ENCODE measurements around the gene GRIA3.
"Not testable (repeated sequence)": the region's sequence is repeated elsewhere in the genome, so short reads cannot be mapped to it uniquely, and the experiment has no call there.

GRIA3 gene

GRCh38 chrX:123425904-123426303 lies 241.8 kb downstream of the GRIA3 start:
- TF ChIP-seq ZNF274 (IDR thresholded peaks at IDR 0.05; ENCODE audit: low read depth, low read length) (no peak), SUZ12 (IDR thresholded peaks at IDR 0.05; ENCODE audit: extremely low read depth, insufficient read depth, insufficient read length) (no peak), YY1 (IDR thresholded peaks at IDR 0.05; ENCODE audit: insufficient read depth, insufficient read length) (no peak)
- Histone ChIP-seq H3K4me1 (ENCODE audit: insufficient read depth, insufficient read length) (no peaks in the 10 kb centered on the region), H3K4me3 (ENCODE audit: insufficient read length, low read depth) (no peak overlapping the region), H3K27me3 (ENCODE audit: insufficient read depth, insufficient read length) (no peaks in the 10 kb centered on the region), H3K9ac (ENCODE audit: insufficient read length, low read depth) (no peak overlapping the region), H3K9me3 (ENCODE audit: insufficient read depth, low read length) (no peaks in the 10 kb centered on the region), H3K36me3 (ENCODE audit: insufficient read depth, insufficient read length, low read length) (no peaks in the 10 kb centered on the region)
- DNase-seq (ENCODE audit: low read depth, low spot score), result no peak

GRCh38 chrX:123432361-123433150 lies 248.5 kb downstream of the GRIA3 start:
- Histone ChIP-seq H3K9me3 (ENCODE audit: insufficient read depth, low read length) (no peaks in the 10 kb centered on the region), H3K27me3 (ENCODE audit: insufficient read depth, insufficient read length) (no peaks in the 10 kb centered on the region), H3K9ac (ENCODE audit: insufficient read length, low read depth) (no peak overlapping the region), H3K4me3 (ENCODE audit: insufficient read length, low read depth) (no peak overlapping the region), H3K4me1 (ENCODE audit: insufficient read depth, insufficient read length) (no peaks in the 10 kb centered on the region), H3K36me3 (ENCODE audit: insufficient read depth, insufficient read length, low read length) (no peaks in the 10 kb centered on the region)
- DNase-seq (ENCODE audit: low read depth, low spot score), result no peak
- TF ChIP-seq ZNF274 (IDR thresholded peaks at IDR 0.05; ENCODE audit: low read depth, low read length), result no peak
- no peak for TF ChIP-seq SUZ12 (IDR thresholded peaks at IDR 0.05; ENCODE audit: extremely low read depth, insufficient read depth, insufficient read length)
- TF ChIP-seq YY1 (IDR thresholded peaks at IDR 0.05; ENCODE audit: insufficient read depth, insufficient read length), result no peak

GRCh38 chrX:123436512-123437136 lies 252.5 kb downstream of the GRIA3 start:
- Histone ChIP-seq H3K9ac (ENCODE audit: insufficient read length, low read depth) (no peak overlapping the region), H3K27me3 (ENCODE audit: insufficient read depth, insufficient read length) (no peaks in the 10 kb centered on the region), H3K9me3 (ENCODE audit: insufficient read depth, low read length) (no peaks in the 10 kb centered on the region), H3K4me1 (ENCODE audit: insufficient read depth, insufficient read length) (no peaks in the 10 kb centered on the region), H3K36me3 (ENCODE audit: insufficient read depth, insufficient read length, low read length) (no peaks in the 10 kb centered on the region), H3K4me3 (ENCODE audit: insufficient read length, low read depth) (no peak overlapping the region)
- no peak for TF ChIP-seq YY1 (IDR thresholded peaks at IDR 0.05; ENCODE audit: insufficient read depth, insufficient read length)
- TF ChIP-seq ZNF274 (IDR thresholded peaks at IDR 0.05; ENCODE audit: low read depth, low read length), result no peak
- TF ChIP-seq SUZ12 (IDR thresholded peaks at IDR 0.05; ENCODE audit: extremely low read depth, insufficient read depth, insufficient read length), result no peak
- DNase-seq (ENCODE audit: low read depth, low spot score), result peak; percentile 38

GRCh38 chrX:123439926-123440325 lies 255.8 kb downstream of the GRIA3 start:
- not testable (repeated sequence) for H3K27me3 ChIP-seq (ENCODE audit: insufficient read depth, insufficient read length); H3K4me3 ChIP-seq (ENCODE audit: insufficient read length, low read depth); H3K9ac ChIP-seq (ENCODE audit: insufficient read length, low read depth); DNase-seq (ENCODE audit: low read depth, low spot score); H3K4me1 ChIP-seq (ENCODE audit: insufficient read depth, insufficient read length); H3K9me3 ChIP-seq (ENCODE audit: insufficient read depth, low read length); H3K36me3 ChIP-seq (ENCODE audit: insufficient read depth, insufficient read length, low read length)

GRCh38 chrX:123442764-123443163 lies 258.7 kb downstream of the GRIA3 start:
- H3K9ac ChIP-seq (ENCODE audit: insufficient read length, low read depth), result no peak overlapping the region
- no peaks in the 10 kb centered on the region for H3K4me1 ChIP-seq (ENCODE audit: insufficient read depth, insufficient read length)
- no peak for DNase-seq (ENCODE audit: low read depth, low spot score)
- H3K9me3 ChIP-seq (ENCODE audit: insufficient read depth, low read length), result no peaks in the 10 kb centered on the region
- no peaks in the 10 kb centered on the region for H3K27me3 ChIP-seq (ENCODE audit: insufficient read depth, insufficient read length)
- TF ChIP-seq YY1 (IDR thresholded peaks at IDR 0.05; ENCODE audit: insufficient read depth, insufficient read length) (no peak), ZNF274 (IDR thresholded peaks at IDR 0.05; ENCODE audit: low read depth, low read length) (no peak), SUZ12 (IDR thresholded peaks at IDR 0.05; ENCODE audit: extremely low read depth, insufficient read depth, insufficient read length) (no peak)
- H3K4me3 ChIP-seq (ENCODE audit: insufficient read length, low read depth), result no peak overlapping the region
- no peaks in the 10 kb centered on the region for H3K36me3 ChIP-seq (ENCODE audit: insufficient read depth, insufficient read length, low read length)

- Histone ChIP-seq H3K9ac (ENCODE audit: insufficient read length, low read depth) (no peak overlapping the region), H3K4me1 (ENCODE audit: insufficient read depth, insufficient read length) (no peaks in the 10 kb centered on the region), H3K36me3 (ENCODE audit: insufficient read depth, insufficient read length, low read length) (no peaks in the 10 kb centered on the region), H3K27me3 (ENCODE audit: insufficient read depth, insufficient read length) (no peaks in the 10 kb centered on the region), H3K9me3 (ENCODE audit: insufficient read depth, low read length) (no peaks in the 10 kb centered on the region), H3K4me3 (ENCODE audit: insufficient read length, low read depth) (no peak overlapping the region)
- no peak for TF ChIP-seq YY1 (IDR thresholded peaks at IDR 0.05; ENCODE audit: insufficient read depth, insufficient read length)
- no peak for TF ChIP-seq SUZ12 (IDR thresholded peaks at IDR 0.05; ENCODE audit: extremely low read depth, insufficient read depth, insufficient read length)
- TF ChIP-seq ZNF274 (IDR thresholded peaks at IDR 0.05; ENCODE audit: low read depth, low read length), result no peak
- DNase-seq (ENCODE audit: low read depth, low spot score), result no peak
These were observed 263.4 kb downstream of the GRIA3 start for GRCh38 chrX:123447506-123447905.

GRCh38 chrX:123449335-123449734 lies 265.3 kb downstream of the GRIA3 start:
- H3K9me3 ChIP-seq (ENCODE audit: insufficient read depth, low read length), result no peaks in the 10 kb centered on the region
- no peaks in the 10 kb centered on the region for H3K36me3 ChIP-seq (ENCODE audit: insufficient read depth, insufficient read length, low read length)
- H3K9ac ChIP-seq (ENCODE audit: insufficient read length, low read depth), result no peak overlapping the region
- no peak overlapping the region for H3K4me3 ChIP-seq (ENCODE audit: insufficient read length, low read depth)
- TF ChIP-seq ZNF274 (IDR thresholded peaks at IDR 0.05; ENCODE audit: low read depth, low read length) (no peak), SUZ12 (IDR thresholded peaks at IDR 0.05; ENCODE audit: extremely low read depth, insufficient read depth, insufficient read length) (no peak), YY1 (IDR thresholded peaks at IDR 0.05; ENCODE audit: insufficient read depth, insufficient read length) (no peak)
- no peak for DNase-seq (ENCODE audit: low read depth, low spot score)
- no peaks in the 10 kb centered on the region for H3K4me1 ChIP-seq (ENCODE audit: insufficient read depth, insufficient read length)
- H3K27me3 ChIP-seq (ENCODE audit: insufficient read depth, insufficient read length), result no peaks in the 10 kb centered on the region

Data from NT2/D1 (cell line).